ENCODE data around the gene CASKIN1.

The CASKIN1 gene

DNA sequence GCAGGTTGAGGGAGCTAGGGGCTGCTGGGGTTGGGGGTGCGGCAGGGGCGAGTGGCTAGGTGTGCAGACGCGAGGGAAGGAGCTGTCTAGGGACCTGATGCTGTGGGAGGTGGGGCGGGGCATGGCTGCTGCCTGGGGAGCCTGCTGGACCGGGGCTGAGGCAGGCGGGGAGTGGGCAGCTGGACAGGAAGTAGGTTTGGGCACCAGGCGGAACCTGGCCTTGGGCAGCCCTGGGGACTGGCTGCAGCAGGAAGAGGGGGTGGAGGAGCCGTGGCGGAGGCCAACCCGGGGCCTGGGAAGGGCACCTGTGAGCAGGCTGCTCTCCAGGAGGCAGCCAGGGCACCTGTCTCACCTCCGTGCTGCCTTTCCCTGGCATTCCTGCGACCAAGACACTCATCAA lies 34.0 kb upstream of the CASKIN1 start:
- no peak for DNase-seq (ENCODE audit: extremely low read depth, insufficient read length)
- no peaks in the 10 kb centered on the region for H3K27me3 ChIP-seq (replicated peaks; ENCODE audit: control insufficient read depth, insufficient read depth, low read length)
- peaks cover 46% of the 10 kb centered on the region for H3K36me3 ChIP-seq (ENCODE audit: control insufficient read depth, insufficient read depth, low read length)
- H3K4me3 ChIP-seq (replicated peaks; ENCODE audit: low read depth, low read length) = no peak overlapping the region
- TF ChIP-seq, protein P1, sequence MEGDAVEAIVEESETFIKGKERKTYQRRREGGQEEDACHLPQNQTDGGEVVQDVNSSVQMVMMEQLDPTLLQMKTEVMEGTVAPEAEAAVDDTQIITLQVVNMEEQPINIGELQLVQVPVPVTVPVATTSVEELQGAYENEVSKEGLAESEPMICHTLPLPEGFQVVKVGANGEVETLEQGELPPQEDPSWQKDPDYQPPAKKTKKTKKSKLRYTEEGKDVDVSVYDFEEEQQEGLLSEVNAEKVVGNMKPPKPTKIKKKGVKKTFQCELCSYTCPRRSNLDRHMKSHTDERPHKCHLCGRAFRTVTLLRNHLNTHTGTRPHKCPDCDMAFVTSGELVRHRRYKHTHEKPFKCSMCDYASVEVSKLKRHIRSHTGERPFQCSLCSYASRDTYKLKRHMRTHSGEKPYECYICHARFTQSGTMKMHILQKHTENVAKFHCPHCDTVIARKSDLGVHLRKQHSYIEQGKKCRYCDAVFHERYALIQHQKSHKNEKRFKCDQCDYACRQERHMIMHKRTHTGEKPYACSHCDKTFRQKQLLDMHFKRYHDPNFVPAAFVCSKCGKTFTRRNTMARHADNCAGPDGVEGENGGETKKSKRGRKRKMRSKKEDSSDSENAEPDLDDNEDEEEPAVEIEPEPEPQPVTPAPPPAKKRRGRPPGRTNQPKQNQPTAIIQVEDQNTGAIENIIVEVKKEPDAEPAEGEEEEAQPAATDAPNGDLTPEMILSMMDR (IDR thresholded peaks at IDR 0.05; ENCODE audit: insufficient read depth, low read length, poor library complexity, severe bottlenecking) = no peak

DNA sequence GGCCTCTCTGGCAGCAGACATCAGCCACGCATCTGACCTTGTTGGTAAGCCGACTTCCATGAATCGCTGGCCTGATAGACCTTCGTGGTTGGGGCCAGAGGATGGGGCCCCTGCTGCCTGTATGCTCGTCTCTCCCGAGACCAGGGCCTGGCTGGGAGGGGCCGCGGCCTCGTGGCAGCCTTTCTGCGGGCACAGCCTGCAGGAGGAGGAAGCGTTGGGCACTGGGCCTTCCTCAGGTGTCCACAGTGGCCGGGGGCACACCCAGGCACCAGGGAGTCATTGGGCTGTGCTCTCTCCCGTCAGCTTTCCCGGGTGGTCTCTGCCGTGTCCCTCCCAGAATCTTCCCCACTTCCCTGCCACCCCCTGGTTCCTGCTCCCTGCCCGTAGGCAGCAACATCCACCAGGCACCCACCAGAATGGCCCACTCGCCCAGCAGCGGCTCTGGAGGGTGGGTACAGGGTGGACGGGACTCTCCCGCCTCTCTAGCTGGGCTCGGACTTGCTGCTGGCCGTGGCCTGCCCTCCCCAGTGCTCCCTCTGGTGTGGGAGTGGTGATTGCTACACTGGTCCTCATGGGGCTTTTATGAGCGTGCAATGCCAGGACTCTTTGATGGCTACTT lies 33.3 kb upstream of the CASKIN1 start:
- Histone ChIP-seq H3K27me3 (replicated peaks; ENCODE audit: control insufficient read depth, insufficient read depth, low read length) (no peaks in the 10 kb centered on the region), H3K36me3 (ENCODE audit: control insufficient read depth, insufficient read depth, low read length) (peaks cover 41% of the 10 kb centered on the region), H3K4me3 (replicated peaks; ENCODE audit: low read depth, low read length) (no peak overlapping the region)
- no peak for DNase-seq (ENCODE audit: extremely low read depth, insufficient read length)
- TF ChIP-seq, protein P1 (IDR thresholded peaks at IDR 0.05; ENCODE audit: insufficient read depth, low read length, poor library complexity, severe bottlenecking) = no peak

DNA sequence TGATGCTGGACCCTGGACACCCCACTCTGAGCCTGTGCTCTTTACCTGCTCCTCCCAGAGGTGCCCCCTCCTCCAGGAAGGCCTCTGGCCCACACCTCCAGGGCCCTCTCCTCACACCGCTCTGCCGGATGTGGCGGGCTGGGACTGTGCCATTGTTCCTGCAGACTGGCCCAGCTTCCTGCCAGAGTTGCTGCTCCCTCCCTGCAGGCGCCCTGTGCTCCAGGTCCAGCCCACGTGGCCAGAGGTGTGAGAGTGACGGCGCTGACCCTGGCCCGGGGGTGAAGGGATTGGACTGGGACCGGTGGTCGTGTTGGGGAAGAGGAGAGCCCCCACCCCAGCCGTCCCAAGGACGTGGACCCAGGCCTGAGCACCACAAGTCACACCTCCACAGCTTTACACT lies 32.7 kb upstream of the CASKIN1 start:
- Histone ChIP-seq H3K27me3 (replicated peaks; ENCODE audit: control insufficient read depth, insufficient read depth, low read length) (no peaks in the 10 kb centered on the region), H3K4me3 (replicated peaks; ENCODE audit: low read depth, low read length) (no peak overlapping the region), H3K36me3 (ENCODE audit: control insufficient read depth, insufficient read depth, low read length) (peaks cover 38% of the 10 kb centered on the region)
- DNase-seq (ENCODE audit: extremely low read depth, insufficient read length) = no peak
- TF ChIP-seq, protein P1 (IDR thresholded peaks at IDR 0.05; ENCODE audit: insufficient read depth, low read length, poor library complexity, severe bottlenecking) = no peak

DNA sequence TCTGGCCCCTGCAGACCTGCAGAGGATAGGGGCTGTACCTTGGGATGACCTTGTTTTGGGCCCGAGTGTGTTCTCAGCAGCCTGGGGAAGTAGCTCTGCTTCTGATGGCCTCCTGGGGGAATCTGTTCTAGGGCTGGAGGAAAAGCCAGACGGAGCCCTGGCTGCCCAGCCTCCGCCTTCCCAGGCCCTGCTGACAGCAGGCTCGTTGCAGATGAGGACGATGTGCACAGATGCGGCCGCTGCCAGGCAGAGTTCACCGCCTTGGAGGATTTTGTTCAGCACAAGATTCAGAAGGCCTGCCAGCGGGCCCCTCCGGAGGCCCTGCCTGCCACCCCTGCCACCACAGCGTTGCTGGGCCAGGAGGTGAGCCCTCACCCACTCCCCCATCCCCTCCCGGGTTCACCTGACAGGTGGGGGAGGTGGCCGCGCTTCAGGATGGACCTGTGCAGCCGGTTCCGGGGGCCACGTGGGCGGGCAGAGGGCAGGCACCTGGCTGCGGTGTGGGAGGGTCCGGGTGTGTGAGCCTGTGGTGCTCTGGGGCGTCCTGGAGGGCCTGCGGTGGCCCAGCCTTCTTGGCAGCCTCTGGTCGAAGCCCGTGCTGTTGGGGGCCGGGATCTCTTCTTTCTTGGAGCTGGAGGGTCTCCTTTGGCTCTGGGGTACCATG lies 31.9 kb upstream of the CASKIN1 start:
- H3K27me3 ChIP-seq (replicated peaks; ENCODE audit: control insufficient read depth, insufficient read depth, low read length) = no peaks in the 10 kb centered on the region
- peaks cover 34% of the 10 kb centered on the region for H3K36me3 ChIP-seq (ENCODE audit: control insufficient read depth, insufficient read depth, low read length)
- no peak for DNase-seq (ENCODE audit: extremely low read depth, insufficient read length)
- H3K4me3 ChIP-seq (replicated peaks; ENCODE audit: low read depth, low read length) = no peak overlapping the region
- TF ChIP-seq, protein P1 (IDR thresholded peaks at IDR 0.05; ENCODE audit: insufficient read depth, low read length, poor library complexity, severe bottlenecking) = no peak

DNA sequence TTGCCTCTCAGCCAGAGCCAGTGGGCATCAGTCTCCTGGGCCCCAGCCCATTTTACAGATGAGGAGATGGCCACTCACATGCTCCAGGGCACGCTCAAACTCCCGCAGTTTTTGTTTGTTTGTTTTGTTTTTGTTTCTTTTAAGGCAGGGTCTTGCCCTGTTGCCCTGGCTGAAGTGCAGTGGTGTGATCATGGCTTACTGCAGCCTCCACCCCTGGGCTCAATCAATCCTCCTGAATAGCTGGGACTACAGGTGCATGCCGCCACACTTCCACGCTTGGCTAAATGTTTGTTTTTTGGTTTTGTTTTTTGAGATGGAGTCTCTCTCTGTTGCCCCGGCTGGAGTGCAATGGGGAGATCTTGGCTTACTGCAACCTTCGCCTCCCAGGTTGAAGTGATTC lies 30.5 kb upstream of the CASKIN1 start:
- no peaks in the 10 kb centered on the region for H3K27me3 ChIP-seq (replicated peaks; ENCODE audit: control insufficient read depth, insufficient read depth, low read length)
- peaks cover 25% of the 10 kb centered on the region for H3K36me3 ChIP-seq (ENCODE audit: control insufficient read depth, insufficient read depth, low read length)
- no peak overlapping the region for H3K4me3 ChIP-seq (replicated peaks; ENCODE audit: low read depth, low read length)
- DNase-seq (ENCODE audit: extremely low read depth, insufficient read length) = no peak
- TF ChIP-seq, protein P1 (IDR thresholded peaks at IDR 0.05; ENCODE audit: insufficient read depth, low read length, poor library complexity, severe bottlenecking) = no peak
